HL-60 (cell line): ENCODE results near the gene ZNF785.
"Not testable (repeated sequence)": the region's sequence is repeated elsewhere in the genome, so short reads cannot be mapped to it uniquely, and the experiment has no call there.

Experiments
- DNase-seq, 2 experiments: peaks; one replicate each; pipeline ENCODE4 v3.0.0-alpha.2; 2010 to 2020; ENCODE audit warnings: low read depth in 1 of 2, low spot score in 1 of 2
- H3K27ac ChIP-seq: fragments of 250-450 bp; sonication (Bioruptor Pico); replicated peaks from 2 replicates; pipeline ENCODE4 v1.5.1; 2020; ENCODE audit warnings: mild to moderate bottlenecking, moderate library complexity
- H3K27me3 ChIP-seq: fragments of 250-450 bp; sonication (Bioruptor Pico); 2 replicates; pipeline ENCODE4 v1.5.1; 2021; ENCODE audit warnings: mild to moderate bottlenecking, moderate library complexity; ENCODE audit not compliant: insufficient read depth, poor library complexity, severe bottlenecking
- H3K4me3 ChIP-seq: replicated peaks from 2 replicates; pipeline ENCODE4 v1.5.1; 2011; ENCODE audit warnings: mild to moderate bottlenecking, control low read depth, low read length; ENCODE audit not compliant: insufficient read depth
- CTCF ChIP-seq: IDR thresholded peaks from one replicate; pipeline ENCODE4 v1.5.1; 2011; ENCODE audit warnings: low read length, control low read depth, inconsistent platforms; ENCODE audit not compliant: insufficient read depth
- GABPA ChIP-seq: IDR thresholded peaks from 2 replicates; pipeline ENCODE4 v1.6.1; 2012; ENCODE audit warnings: low read depth
- POLR2AphosphoS5 ChIP-seq: IDR thresholded peaks from 2 replicates; pipeline ENCODE4 v1.6.1; 2012; ENCODE audit warnings: low read depth
- REST ChIP-seq: IDR thresholded peaks from 2 replicates; pipeline ENCODE4 v1.6.1; 2012; ENCODE audit warnings: low read depth; ENCODE audit not compliant: insufficient replicate concordance
- SPI1 ChIP-seq: IDR thresholded peaks from 2 replicates; pipeline ENCODE4 v1.6.1; 2012; ENCODE audit warnings: low read depth, mild to moderate bottlenecking, borderline replicate concordance
- long read RNA-seq: library from polyadenylated mRNA; unstranded; transcript quantifications from one replicate; pipeline ENCODE4 v2.0.0, GENCODE V29; 2020

The ZNF785 gene
- long read RNA-seq: 0 reads

- DNase-seq: peak; percentile 96 to 98
- peak within 1 kb of the TSS; percentile 84 for H3K27ac ChIP-seq
- TF ChIP-seq CTCF (no peak), POLR2AphosphoS5 (peak; percentile 80), GABPA (peak; percentile 54), REST (no peak), SPI1 (no peak)
- peak within 1 kb of the TSS; percentile 47 for H3K4me3 ChIP-seq
- H3K27me3 ChIP-seq: no peaks in the 10 kb centered on the region
Observed at GRCh38 chr16:30585400-30586191, at the start of gene ZNF785. Gene ZNF785 (minus strand): TSS chr16:30585697. CDS start chr16:30585611, 86 bp downstream.

- TF ChIP-seq SPI1 (no peak), GABPA (no peak), REST (no peak), POLR2AphosphoS5 (no peak), CTCF (no peak)
- Histone ChIP-seq H3K4me3 (peak overlapping the region; percentile 32), H3K27me3 (no peaks in the 10 kb centered on the region), H3K27ac (peak overlapping the region; percentile 90)
- no peak for DNase-seq
Observed at GRCh38 chr16:30633526-30633925, 48.0 kb upstream of the ZNF785 start.

- H3K27me3 ChIP-seq, H3K4me3 ChIP-seq, H3K27ac ChIP-seq: not testable (repeated sequence)
- peak in 1 of 2 experiments; percentile 27 for DNase-seq
Observed at GRCh38 chr16:30632454-30632853, 47.0 kb upstream of the ZNF785 start.

GRCh38 chr16:30628628-30629540 lies 43.4 kb upstream of the ZNF785 start:
- no peak overlapping the region for H3K27ac ChIP-seq
- no peaks in the 10 kb centered on the region for H3K27me3 ChIP-seq
- no peak for TF ChIP-seq POLR2AphosphoS5
- peak; percentile 95 for TF ChIP-seq CTCF
- DNase-seq: peak; percentile 65 to 89
- peak overlapping the region; percentile 40 for H3K4me3 ChIP-seq
